Measurements from ENCODE around the gene PET100.

Gene PET100

GRCh38 chr19:7602935-7603497, 26.6 kb upstream of the PET100 start:
- Histone ChIP-seq H3K27me3 (ENCODE audit: insufficient read depth, low read depth, severe bottlenecking) (no peaks in the 10 kb centered on the region), H3K27ac (no peak overlapping the region), H3K4me3 (ENCODE audit: low read depth, low read length) (no peak overlapping the region), H3K9me3 (ENCODE audit: severe bottlenecking) (no peaks in the 10 kb centered on the region), H3K36me3 (no peaks in the 10 kb centered on the region; the same call in 1 of the 2 replicates)
- TF ChIP-seq, protein P1, sequence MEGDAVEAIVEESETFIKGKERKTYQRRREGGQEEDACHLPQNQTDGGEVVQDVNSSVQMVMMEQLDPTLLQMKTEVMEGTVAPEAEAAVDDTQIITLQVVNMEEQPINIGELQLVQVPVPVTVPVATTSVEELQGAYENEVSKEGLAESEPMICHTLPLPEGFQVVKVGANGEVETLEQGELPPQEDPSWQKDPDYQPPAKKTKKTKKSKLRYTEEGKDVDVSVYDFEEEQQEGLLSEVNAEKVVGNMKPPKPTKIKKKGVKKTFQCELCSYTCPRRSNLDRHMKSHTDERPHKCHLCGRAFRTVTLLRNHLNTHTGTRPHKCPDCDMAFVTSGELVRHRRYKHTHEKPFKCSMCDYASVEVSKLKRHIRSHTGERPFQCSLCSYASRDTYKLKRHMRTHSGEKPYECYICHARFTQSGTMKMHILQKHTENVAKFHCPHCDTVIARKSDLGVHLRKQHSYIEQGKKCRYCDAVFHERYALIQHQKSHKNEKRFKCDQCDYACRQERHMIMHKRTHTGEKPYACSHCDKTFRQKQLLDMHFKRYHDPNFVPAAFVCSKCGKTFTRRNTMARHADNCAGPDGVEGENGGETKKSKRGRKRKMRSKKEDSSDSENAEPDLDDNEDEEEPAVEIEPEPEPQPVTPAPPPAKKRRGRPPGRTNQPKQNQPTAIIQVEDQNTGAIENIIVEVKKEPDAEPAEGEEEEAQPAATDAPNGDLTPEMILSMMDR (IDR thresholded peaks at IDR 0.05; ENCODE audit: low read depth, low read length) = no peak
- DNase-seq = no peak

DNA sequence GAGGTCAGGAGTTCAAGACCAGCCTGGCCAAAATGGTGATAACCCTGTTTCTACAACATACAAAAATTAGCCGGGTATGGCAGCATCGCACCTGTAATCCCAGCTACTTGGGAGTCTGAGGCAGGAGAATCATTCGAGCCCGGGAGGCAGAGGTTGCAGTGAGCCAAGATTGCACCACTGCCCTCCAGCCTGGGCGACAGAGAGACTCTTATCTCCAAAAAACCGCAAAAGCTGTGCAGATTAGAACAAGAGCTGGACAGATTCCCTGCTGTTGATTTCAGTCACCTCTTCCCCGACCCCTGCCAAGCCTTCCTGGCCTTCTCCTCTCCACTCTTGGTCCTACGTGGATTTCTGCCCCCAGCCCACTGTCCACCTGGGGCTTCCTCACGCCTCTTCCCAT, 25.7 kb upstream of the PET100 start:
- TF ChIP-seq, protein P1 (IDR thresholded peaks at IDR 0.05; ENCODE audit: low read depth, low read length) = no peak
- H3K4me3 ChIP-seq (ENCODE audit: low read depth, low read length) = no peak overlapping the region
- no peaks in the 10 kb centered on the region for H3K9me3 ChIP-seq (ENCODE audit: severe bottlenecking)
- no peak for DNase-seq
- no peaks in the 10 kb centered on the region for H3K27me3 ChIP-seq (ENCODE audit: insufficient read depth, low read depth, severe bottlenecking)
- H3K36me3 ChIP-seq = no peaks in the 10 kb centered on the region; the same call in 1 of the 2 replicates
- H3K27ac ChIP-seq = no peak overlapping the region

GRCh38 chr19:7605490-7606222, 23.9 kb upstream of the PET100 start:
- peak; percentile 60 for DNase-seq
- TF ChIP-seq, protein P1 (IDR thresholded peaks at IDR 0.05; ENCODE audit: low read depth, low read length) = no peak
- Histone ChIP-seq H3K9me3 (ENCODE audit: severe bottlenecking) (no peaks in the 10 kb centered on the region), H3K36me3 (no peaks in the 10 kb centered on the region; the same call in 1 of the 2 replicates), H3K27ac (no peak overlapping the region), H3K27me3 (ENCODE audit: insufficient read depth, low read depth, severe bottlenecking) (no peaks in the 10 kb centered on the region), H3K4me3 (ENCODE audit: low read depth, low read length) (no peak overlapping the region)

- TF ChIP-seq, protein P1 (IDR thresholded peaks at IDR 0.05; ENCODE audit: low read depth, low read length) = no peak
Measured at GRCh38 chr19:7606289-7606688, 23.3 kb upstream of the PET100 start.

DNA sequence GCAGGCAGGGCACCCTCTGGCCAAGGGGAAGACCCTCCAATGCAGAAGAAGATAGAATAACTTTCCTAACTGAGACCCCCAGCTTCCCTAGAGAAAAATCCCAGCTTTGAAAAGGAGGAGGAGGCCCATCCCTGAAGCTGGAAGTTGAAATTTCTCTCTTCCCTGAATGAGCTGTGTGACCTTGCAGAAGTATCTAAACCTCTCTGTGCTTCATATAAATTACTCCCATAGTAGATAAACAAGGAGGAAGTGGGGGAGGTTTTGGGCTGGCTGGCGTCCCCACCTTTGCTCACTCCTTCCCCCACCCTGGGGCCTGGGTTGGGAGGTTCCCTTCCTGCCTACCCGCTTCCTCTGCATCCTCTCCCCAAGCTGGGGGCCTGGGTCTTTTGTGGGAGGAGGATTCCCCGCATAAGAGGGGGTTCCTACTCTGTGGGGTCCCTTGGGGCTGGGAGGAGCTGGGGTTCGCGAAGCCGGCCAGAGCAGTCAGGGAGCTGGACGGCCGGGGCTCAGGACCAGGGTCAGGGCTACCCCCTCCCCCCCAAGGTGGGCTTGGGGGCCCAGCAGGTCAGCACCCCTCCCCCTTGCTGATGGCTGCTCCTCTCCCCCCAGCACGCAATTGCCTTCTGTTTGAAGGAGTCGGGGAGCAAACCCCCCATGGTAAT, 22.2 kb upstream of the PET100 start:
- Histone ChIP-seq H3K4me3 (ENCODE audit: low read depth, low read length) (no peak overlapping the region), H3K27me3 (ENCODE audit: insufficient read depth, low read depth, severe bottlenecking) (no peaks in the 10 kb centered on the region), H3K36me3 (no peaks in the 10 kb centered on the region; the same call in none of the 2 replicates), H3K9me3 (ENCODE audit: severe bottlenecking) (no peaks in the 10 kb centered on the region), H3K27ac (no peak overlapping the region)
- TF ChIP-seq, protein P1 (IDR thresholded peaks at IDR 0.05; ENCODE audit: low read depth, low read length) = no peak
- no peak for DNase-seq

More at GRCh38 chr19:7606289-7606688, 23.3 kb upstream of the PET100 start:
- no peak overlapping the region for H3K27ac ChIP-seq
- DNase-seq = no peak
- no peak overlapping the region for H3K4me3 ChIP-seq (ENCODE audit: low read depth, low read length)
- H3K36me3 ChIP-seq = no peaks in the 10 kb centered on the region; the same call in 1 of the 2 replicates
- no peaks in the 10 kb centered on the region for H3K27me3 ChIP-seq (ENCODE audit: insufficient read depth, low read depth, severe bottlenecking)
- H3K9me3 ChIP-seq (ENCODE audit: severe bottlenecking) = no peaks in the 10 kb centered on the region
